ENCODE results near the gene HOXA5. TPM values are rescaled to one million over a fixed set of nuclear protein-coding genes. Genes with fewer than 3 reads are reported as not detected.
A peak's percentile ranks its signal among the peaks of the same experiment; 100 is the strongest.

The HOXA5 gene
- total RNA-seq, 1 experiment from 2014 or later = not detected

DNA sequence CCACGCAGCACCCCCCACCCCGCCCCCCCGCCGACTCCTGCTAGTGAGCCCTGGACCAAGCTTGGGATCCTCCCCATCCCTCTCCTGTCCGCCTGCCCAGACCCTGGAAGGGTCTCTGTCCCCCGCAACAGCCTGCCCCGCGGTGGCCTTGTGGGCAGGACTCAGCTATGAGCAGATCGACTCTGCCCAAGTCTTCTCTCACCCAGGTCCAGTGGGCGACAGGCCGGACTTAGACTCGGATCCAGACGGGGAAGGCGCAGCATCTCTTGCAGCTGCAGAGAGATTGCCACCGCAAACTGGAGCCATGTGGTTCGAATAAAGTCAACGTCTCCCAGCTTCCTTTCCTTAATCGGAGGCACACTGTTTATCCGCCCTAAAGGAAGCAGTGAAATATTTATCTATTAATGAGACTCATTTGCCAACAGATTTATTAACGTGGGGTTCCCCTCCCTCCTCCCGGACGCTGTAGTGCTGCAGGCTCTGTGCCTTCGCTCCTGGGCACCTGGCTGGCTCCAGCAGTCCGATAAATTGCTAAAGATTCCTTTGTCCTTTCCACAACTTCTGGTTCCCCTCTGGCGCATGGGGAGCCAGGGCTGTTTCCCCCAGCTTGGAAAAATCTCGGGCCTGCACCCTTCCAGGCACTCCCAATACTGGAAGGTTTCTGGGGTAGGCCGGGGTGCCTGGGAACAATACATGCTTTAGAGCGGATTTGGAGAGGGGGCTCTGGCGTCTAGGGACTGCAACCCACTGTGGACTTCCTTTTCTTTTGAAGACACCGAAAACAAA lies 13.6 kb upstream of the HOXA5 start:
- Mint-ChIP-seq H3K27ac (no peak overlapping the region), H3K36me3 (ENCODE audit: insufficient read depth in 1 of 3, low read depth in 3 of 3) (peaks cover 0 to 6% (median 0%) of the 10 kb centered on the region in 3 experiments; a peak in 3 of 7 replicates), H3K4me3 (peak overlapping the region in 1 of 2 experiments; percentile 17; a peak in 2 of 5 replicates), H3K9me3 (peaks cover 13 to 24% of the 10 kb centered on the region in 2 experiments), H3K4me1 (peaks cover 3 to 11% of the 10 kb centered on the region in 2 experiments; a peak in 3 of 4 replicates), H3K27me3 (ENCODE audit: low read depth) (peaks cover 98% of the 10 kb centered on the region)
- H3K23ac ChIP-seq (ENCODE audit: insufficient read length, low read depth, low read length) = no peak overlapping the region
- H3K23me2 ChIP-seq (ENCODE audit: insufficient read length, low read depth, low read length, poor library complexity, severe bottlenecking) = no peaks in the 10 kb centered on the region
- H3K4ac ChIP-seq (ENCODE audit: low read depth, low read length) = no peak overlapping the region
- no peak overlapping the region for H3K4me2 ChIP-seq (ENCODE audit: insufficient read depth, insufficient read length, low read length)
- no peak overlapping the region for H2BK12ac ChIP-seq (ENCODE audit: insufficient read length, low read depth, low read length)
- no peak overlapping the region for H2AFZ ChIP-seq (ENCODE audit: low read length)
- no peaks in the 10 kb centered on the region for H3K4me1 ChIP-seq (ENCODE audit: insufficient read depth, low read length)
- no peak overlapping the region for H4K91ac ChIP-seq (ENCODE audit: insufficient read length, low read depth, low read length)
- WGBS (ENCODE audit: extremely low coverage, insufficient read length, low lambda C conversion rate) = no CpG with 5 or more reads among the region's 30 CpGs
- H3K14ac ChIP-seq (ENCODE audit: insufficient read depth, low read length) = no peak overlapping the region
- no peak overlapping the region for H2AK5ac ChIP-seq (ENCODE audit: insufficient read length, low read length)
- no peak overlapping the region for H3K18ac ChIP-seq (ENCODE audit: insufficient read length, low read depth, low read length)
- H3K27ac ChIP-seq (ENCODE audit: insufficient read length, low read depth, low read length) = no peak overlapping the region
- no peaks in the 10 kb centered on the region for H3K79me1 ChIP-seq (ENCODE audit: insufficient read depth, low read depth, low read length, poor library complexity, severe bottlenecking)
- TF ChIP-seq, protein P1, sequence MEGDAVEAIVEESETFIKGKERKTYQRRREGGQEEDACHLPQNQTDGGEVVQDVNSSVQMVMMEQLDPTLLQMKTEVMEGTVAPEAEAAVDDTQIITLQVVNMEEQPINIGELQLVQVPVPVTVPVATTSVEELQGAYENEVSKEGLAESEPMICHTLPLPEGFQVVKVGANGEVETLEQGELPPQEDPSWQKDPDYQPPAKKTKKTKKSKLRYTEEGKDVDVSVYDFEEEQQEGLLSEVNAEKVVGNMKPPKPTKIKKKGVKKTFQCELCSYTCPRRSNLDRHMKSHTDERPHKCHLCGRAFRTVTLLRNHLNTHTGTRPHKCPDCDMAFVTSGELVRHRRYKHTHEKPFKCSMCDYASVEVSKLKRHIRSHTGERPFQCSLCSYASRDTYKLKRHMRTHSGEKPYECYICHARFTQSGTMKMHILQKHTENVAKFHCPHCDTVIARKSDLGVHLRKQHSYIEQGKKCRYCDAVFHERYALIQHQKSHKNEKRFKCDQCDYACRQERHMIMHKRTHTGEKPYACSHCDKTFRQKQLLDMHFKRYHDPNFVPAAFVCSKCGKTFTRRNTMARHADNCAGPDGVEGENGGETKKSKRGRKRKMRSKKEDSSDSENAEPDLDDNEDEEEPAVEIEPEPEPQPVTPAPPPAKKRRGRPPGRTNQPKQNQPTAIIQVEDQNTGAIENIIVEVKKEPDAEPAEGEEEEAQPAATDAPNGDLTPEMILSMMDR (conservative IDR thresholded peaks at IDR 0.05) = no peak
- no peak overlapping the region for H2BK20ac ChIP-seq (ENCODE audit: low read depth, low read length, poor library complexity, severe bottlenecking)
- no peak overlapping the region for H3T11ph ChIP-seq (ENCODE audit: low read length)
- H4K8ac ChIP-seq (replicated peaks; ENCODE audit: insufficient read length, low read depth, low read length) = no peak overlapping the region
- H2BK5ac ChIP-seq (ENCODE audit: insufficient read length, low read length) = no peak overlapping the region
- H3K79me2 ChIP-seq (ENCODE audit: insufficient read depth, low read length) = no peaks in the 10 kb centered on the region
- no peak overlapping the region for H3K9ac ChIP-seq (ENCODE audit: extremely low read depth, insufficient read length, low read length)
- H2BK120ac ChIP-seq (ENCODE audit: low read depth, low read length, poor library complexity, severe bottlenecking) = no peak overlapping the region
- H4K20me1 ChIP-seq (ENCODE audit: control insufficient read depth, insufficient read depth, insufficient read length) = no peaks in the 10 kb centered on the region
- no peak overlapping the region for H3K56ac ChIP-seq (ENCODE audit: insufficient read length, low read depth, low read length)
- H3K27me3 ChIP-seq (ENCODE audit: insufficient read depth, low read length) = peaks cover 97% of the 10 kb centered on the region
- no peak overlapping the region for H4K5ac ChIP-seq (ENCODE audit: insufficient read length, low read depth, low read length)
- H2BK15ac ChIP-seq (ENCODE audit: low read depth, low read length) = no peak overlapping the region
- peak; percentile 14 for DNase-seq
- no peaks in the 10 kb centered on the region for H3K9me3 ChIP-seq (ENCODE audit: control insufficient read depth, low read depth, low read length)

Data from H9 (cell line).